HG03575 (cell line): ENCODE results near the gene SYK.

Experiments
- ATAC-seq: cut with Tn5 transposase; IDR thresholded peaks from one replicate; pipeline ENCODE4 v1.9.1; 2021; ENCODE audit not compliant: unreplicated experiment, insufficient number of reproducible peaks, low FRiP score; ENCODE audit errors: extremely low read depth

The SYK gene

DNA sequence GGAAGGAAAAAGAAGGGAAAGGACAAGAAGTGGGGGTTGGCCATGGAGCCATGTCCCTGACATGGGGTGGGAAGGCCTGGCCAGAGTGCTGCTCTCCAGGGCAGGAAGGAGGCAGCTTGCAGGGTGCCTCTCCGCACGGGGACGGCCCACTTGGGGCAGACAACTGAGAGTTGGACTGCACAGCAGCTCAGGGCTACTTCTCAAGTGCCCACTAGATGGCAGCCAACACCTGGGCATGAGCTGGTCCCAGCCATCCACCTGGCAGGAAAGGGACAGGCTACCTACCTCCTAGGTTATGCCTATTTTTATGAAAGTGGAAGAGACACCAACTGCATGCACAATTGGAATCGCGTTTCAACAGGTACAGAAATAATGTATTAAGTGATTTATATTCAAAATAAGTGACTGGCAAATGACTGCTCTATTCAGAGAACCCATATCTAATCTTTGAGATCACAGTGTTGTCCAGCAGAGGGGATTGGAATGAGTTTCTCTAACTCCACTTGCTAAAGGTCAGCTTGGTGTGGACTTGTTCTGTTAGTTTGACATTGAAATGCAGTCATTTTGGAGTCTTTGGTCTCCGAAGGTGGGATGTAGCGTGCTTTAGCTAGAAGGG, 113.4 kb downstream of the SYK start:
- ATAC-seq: no peak

DNA sequence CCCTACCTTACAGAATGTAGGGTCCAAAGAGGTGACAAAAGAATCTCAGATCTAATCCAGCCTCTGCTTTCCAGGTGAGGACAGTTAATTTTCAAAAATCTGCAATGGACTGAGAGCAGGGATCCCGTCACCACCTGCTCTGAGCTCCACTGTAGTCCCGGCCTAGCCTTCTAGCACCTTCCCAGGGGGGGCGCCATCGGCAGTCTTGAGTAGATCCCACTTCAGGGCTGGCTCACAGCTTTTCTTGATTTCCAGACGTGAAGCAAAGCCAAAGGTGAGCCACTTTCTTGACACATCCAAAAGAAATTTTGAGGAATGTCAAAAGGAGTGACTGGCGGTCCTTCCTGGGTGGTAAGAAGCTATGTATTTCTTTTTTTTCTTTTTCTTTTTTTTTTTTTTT, 114.1 kb downstream of the SYK start:
- ATAC-seq: no peak

DNA sequence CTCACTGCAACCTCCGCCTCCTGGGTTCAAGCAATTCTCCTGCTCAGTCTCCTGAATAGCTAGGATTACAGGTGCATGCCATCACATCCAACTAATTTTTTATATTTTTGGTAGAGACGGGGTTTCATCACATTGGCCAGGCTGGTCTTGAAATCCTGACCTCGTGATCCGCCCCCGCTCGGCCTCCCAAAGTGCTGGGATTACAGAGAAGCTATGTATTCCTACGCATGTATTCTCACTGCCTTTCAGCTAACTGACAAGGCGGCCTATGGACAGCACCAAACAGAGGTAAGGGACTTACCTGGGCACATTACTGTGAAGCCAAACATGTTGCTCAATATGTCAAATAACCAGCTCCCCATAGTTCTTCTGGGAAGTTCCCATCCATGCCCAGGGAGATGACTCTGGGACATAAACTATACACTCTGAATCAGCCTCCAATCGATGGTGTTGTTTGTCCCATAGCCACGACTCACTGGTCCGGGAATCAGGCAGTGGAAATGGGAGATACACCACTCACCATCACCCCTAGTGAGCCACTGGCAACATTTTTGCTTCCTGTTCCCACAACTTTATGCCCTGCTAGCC, 114.6 kb downstream of the SYK start:
- no peak for ATAC-seq

DNA sequence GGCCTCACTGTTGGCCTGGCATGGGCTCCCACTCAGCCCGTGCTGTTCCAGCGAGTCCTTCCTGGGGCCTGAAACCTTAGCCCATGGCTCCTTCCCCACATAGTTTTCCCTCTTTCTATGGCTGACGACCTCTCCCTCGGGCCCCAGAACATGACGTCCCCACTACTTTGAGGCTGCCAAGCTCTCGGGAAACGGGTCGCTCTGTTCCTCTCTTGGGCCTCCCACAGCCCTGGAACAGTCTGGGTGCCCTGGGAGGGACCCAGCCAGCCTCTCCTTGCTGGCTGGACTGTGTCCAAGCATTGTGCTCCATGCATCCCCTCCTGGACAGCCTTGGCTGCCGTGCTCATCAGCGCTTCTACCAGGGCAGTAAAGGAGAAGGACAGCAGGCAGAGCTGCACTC, 118.3 kb downstream of the SYK start:
- no peak for ATAC-seq

DNA sequence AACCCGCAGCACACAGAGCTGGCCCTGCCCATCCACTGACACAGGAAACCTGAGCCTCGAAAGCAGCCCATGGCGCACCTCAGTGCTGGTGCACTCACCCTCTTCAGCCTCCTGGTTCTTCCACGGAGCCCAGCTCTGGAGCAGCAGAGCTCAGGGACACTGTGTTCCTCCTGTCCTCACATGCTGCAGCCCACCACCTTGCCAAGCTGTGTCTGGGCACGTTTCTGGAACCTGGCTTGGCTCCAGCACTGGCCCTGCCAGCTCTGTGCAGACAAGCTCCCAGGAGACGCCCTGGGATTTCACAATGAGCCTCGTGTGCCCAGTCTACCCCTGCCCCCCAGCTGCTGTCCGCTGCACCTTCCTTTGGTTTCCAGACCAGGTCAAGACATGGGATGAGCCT, 119.5 kb downstream of the SYK start:
- ATAC-seq: no peak

DNA sequence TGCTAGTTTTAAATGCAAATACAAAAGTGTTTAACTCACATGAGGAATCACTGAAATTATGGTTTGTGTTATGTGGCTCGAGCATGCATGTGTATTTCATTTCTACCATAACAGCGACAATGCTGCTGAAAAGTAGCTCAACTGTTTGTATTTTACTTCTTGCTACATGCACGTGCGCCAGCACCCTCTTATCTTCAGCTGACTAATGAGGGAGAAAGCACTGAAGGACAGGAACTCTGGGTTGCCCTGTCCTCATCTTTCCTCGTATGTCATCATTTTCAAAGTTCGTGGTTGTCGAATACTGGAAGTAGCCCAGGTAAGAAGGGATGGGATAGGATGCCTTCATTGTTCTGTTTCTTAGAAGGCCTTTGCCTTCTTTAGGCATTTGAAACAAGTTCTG, 120.3 kb downstream of the SYK start:
- ATAC-seq: no peak

DNA sequence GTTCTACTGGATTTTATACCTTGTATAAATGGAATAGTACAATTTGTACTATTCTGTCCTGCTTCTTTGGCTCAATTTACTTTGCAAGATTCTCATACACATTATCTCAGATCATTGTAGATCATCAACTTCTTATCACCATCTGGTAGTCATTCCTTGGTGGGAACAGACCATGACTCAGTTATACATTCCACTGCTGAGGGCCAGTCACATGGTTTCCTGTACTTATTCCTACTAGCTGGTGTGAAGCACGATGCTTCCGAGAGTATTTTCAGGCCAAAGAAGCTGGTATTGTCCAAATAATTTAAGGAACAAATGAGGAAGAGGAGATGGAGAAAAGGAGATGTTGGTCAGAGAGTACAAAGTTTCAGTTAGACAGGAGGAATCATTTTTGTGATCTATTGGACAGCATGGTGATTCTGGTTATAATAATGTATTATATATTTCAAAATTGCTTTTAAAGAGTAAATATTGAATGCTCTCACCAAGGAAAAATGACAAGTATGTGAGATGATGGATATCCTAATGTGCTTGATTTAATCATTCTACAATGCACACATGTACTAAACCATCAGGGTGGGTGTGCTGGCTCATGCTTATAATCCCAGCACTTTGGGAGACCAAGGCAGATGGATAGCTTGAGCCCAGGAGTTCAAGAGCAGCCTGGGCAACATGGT, 124.1 kb downstream of the SYK start:
- no peak for ATAC-seq

DNA sequence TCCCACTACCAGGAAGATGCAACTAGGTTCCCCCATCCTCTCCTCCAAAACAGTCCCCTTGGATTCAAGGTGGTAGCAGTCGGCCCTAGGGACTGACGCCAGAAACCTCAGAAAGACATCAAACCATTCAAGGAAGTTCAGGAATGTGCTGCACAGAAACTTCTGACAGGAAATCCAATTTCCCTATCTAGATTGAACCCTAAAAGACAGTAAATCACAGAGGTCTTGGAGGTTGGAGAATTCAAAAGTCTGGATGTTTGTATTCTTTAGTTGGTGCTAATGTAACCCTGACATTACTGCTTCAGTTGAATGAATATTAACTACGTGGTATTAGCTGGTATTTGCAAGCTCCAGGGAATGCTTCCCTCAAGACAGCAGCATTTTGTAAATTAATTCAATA, 125.3 kb downstream of the SYK start:
- no peak for ATAC-seq

DNA sequence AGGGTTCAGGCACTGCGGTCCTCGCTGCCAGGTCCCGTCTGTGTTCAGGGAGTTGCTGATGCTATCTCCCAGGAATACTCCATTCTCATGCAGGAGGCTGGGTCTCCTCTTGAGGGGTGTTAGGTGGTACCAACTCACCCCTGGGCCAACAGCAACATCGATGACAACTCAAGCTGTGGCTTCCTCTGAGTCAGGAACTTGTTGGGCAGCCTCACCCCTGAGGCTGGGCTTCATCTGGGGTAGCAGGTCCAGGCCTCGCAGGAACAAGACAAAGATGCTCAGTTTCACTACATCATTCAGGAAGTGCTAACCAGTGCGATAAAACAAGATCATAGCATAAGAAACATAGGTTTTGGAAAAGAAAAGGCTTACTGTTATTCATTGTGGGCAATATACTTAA, 125.9 kb downstream of the SYK start:
- no peak for ATAC-seq

DNA sequence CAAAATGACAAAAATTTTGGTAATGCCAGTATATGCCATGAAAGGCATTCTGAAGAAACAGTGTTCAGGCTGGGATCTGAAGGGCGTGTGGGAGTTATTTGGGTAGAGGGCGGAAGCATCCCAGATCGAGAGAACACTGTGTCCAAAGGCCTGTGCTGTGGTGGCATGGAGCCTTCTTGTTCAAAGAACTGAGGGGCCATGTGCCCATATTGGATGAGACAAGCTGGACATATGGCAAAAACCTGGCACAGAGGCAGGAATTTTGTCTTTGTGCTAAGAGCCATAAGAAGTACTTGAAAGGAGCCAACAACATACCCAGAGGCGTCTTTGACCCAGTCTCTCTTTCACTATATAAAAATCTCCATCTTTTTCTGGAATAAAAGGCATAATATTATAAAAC, 128.0 kb downstream of the SYK start:
- no peak for ATAC-seq

DNA sequence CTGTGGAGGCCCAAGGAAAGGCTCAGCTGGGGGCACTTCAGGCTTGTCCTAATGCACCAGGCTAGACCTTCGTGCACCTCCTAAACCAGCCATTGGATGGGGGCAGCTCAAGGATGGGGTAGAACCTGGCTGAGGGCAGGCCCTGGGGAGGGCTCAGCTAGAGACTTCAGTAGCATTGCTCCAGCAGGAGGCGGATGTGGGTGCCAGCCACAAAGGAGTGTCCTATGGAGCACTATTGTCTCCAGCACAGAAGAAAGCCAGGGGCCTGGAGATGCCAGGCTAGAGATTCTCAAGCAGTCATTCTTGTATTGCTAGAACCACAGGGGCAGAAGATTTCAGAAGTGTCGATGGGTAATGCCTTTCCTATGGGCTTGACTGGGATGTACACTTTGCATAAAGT, 131.8 kb downstream of the SYK start:
- no peak for ATAC-seq

DNA sequence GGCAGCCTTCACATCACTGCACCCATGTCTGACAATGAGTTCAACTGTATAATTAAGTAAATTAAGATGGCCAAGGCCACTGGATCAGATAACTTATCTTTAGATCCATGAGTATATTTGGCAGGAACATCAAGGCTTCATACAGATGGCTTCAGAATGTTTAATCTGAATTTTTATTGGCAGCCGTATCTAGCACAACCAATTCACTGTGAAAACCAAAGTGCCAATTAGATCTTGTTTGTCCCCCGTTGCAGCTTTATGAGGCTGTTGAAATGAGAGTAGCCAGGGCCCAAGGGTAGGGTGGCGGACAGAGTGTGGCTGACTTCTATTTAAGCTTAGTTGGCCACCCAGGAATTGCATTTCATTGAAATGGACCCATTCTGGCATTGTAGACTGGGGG, 137.7 kb downstream of the SYK start:
- ATAC-seq: no peak

DNA sequence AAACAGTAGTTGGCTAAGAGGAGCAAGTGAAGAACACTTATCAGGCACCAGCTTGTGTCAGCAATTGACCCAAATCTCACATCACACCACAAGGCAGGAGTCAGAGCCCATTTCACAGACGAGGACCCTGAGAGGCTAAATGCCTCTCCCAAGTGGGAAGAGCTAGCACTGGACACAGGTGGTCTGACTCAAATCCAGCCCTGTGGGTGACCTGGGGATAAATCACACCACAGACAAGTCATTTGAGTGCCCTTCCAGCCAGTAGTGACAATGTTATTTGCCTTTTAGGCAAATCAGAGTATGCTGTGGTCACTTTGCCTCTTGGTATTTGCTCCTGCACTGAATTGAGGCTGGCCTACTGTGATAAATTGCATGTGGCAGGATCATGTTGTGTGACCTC, 138.7 kb downstream of the SYK start:
- no peak for ATAC-seq

DNA sequence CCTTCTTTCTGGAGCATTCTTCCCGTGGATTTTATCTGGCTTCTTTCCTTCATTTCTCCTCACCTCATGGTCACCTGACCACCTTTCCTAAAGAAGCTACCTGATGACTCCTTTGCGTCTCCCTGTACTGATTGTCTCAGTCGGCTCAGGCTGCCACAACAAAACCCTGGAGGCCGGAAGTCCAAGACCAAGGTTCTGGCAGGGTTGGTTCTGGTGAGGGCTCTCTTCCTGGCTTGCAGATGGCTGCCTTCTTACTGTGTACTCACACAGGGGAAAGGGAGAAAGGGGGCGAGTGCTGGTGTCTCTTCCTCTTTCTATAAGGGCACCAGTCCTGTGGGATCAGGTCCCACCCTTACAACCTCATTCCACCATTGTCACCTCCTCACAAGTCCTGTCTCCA, 140.0 kb downstream of the SYK start:
- no peak for ATAC-seq

DNA sequence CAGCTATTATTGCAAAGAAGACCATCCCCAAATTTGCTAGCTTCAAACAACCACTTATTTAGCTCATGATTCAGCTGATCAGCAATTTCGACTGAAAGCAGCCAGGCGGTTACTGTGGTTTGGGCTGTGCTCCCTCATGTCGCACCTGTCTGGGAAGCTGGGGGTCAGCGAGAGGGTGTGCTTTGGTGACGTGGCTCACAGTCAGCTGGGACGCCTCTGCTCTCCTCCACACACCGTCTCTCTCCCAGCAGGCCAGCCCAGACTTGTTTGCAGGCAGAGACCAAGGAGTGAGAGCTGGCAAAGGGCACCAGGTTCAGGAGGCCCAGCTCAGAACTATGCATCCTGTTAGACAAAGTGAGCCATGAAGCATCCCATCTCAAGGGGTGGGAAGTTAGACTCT, 140.9 kb downstream of the SYK start:
- ATAC-seq: no peak

DNA sequence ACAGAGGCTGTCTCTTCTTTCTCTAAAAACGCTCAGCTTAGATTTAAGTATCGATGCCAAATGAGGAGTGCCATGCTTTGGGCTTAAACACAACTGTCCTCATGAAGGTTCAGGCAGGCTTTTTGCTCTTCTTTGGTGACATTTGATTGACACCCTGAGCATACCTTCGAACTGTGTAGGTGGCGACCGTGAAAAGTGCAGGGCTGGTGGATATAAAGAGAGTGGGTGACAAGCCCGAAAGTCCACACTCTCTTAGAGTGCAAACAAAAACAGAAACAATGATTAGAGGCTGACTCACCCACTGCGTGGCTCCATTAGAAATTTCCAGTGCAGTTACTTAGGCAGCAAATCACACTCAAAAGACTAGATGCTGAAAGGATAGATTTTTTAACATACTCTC, 141.7 kb downstream of the SYK start:
- no peak for ATAC-seq

DNA sequence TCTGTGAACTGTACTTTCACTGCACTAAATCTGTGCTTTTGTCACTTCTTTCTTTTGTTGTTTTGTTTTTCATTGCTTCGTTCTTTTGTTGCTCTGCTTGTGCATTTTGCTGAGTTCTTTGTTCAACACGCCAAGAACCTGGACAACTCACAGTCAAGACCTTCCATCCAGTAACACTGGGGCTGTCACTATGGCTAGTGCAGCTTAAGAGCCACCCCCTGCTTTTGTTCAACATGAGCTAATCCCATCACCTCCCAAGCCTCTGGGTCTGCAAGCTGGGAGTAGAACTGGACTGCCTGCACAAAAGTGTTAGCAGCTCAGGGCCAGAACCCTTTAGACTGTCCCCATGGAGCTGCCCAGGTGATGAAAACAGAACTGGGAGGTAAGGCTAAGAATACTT, 143.7 kb downstream of the SYK start:
- ATAC-seq: no peak

DNA sequence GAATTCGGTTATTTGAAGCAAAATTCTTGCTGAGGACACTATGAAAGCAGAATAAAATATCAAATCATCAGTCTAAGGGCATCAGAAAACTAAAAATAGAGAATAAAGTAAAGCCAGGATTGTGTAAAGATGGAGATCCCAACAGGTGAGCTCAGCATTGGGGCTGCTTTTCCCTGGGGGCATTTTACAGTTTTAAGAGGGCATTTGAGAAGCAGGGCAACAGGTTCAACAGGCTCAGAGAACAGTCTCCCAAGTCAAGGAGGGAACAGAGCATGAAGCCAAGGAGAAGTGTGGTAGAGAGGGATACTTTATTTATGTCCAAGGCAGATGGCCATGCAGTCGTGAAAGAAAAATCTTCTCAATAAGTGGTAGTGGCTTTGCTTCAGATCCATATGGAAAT, 145.4 kb downstream of the SYK start:
- ATAC-seq: no peak
